COR-L47 (cell line): Measurements from ENCODE around the gene SEMA3C.
A peak's percentile ranks its signal among the peaks of the same experiment; 100 is the strongest.

ENCODE experiments used
- DNase-seq: peaks from one replicate; lab custom pipeline; 2025; lab: John Stamatoyannopoulos, UW

The SEMA3C gene

GRCh38 chr7:80885757-80886156 lies 33.1 kb downstream of the SEMA3C start:
- DNase-seq = peak; percentile 48

DNA sequence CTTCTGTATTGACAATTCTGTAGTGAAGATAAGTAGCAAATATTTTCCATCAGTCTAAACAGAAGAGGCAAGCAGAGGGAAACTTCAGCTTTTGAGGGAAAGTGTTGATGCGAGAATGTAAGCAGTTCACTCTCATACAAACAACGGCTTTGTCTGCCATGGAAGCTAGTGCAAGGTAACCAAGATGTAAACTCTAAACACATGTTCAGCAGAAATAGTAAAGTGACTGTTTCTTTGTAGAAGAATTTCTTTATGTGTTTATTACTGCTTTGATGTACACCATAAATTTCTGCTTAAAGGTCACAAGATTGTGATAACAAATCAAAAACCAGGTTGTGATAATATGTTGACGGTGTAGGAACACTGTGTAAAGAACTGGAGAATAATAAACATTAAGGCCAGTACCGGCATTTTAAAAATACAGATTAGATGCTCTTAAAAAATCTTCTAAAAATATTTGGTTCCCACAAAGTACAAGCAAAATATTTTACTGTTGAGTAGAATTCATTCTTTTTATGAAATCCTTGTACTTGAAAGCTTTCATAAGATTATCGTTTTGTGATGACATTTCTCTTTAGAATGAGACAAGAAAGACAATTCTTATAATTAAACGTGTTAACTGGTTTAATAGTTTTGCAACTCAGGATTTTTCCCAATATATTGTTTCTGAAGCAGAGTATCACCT lies 34.2 kb downstream of the SEMA3C start:
- DNase-seq = no peak

DNA sequence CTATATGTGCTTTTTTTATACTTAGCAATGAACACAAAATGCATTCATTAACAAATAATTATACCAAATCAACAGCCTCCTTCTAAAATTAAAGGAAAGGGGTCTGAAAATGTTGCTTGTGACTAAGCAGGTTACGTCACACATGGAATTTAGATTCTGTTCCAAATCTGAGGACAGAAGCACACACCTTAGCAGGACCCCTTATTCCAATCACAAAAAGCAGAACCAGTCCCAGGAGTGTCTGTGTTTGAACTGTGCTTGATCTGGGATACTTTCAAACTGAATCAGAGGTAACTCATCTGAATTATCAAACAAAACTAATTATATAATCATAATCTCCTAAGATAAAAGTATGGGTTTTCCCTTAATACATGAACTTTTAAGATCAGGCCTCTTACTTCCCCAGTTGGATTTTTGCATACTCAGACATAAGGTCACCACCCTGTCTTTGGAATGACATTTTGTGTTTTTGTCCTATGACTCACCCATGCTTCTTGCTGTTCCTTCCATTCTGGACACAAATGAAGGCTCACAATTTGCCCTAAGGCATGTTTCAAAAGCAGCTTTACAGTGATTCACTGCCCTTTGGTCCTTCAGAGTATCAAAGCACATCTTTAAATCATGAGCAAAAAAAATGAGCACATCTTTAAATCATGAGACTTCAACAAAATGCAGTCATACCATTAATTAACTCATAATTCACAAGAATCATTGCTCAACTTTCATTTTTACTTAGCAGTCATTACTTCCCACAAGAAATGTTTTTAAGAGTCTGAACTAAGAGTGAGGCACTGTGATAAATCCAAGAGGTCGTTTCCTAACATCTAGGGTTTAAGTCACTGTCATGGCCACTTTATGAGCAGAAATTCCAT lies 35.5 kb downstream of the SEMA3C start:
- DNase-seq = no peak

DNA sequence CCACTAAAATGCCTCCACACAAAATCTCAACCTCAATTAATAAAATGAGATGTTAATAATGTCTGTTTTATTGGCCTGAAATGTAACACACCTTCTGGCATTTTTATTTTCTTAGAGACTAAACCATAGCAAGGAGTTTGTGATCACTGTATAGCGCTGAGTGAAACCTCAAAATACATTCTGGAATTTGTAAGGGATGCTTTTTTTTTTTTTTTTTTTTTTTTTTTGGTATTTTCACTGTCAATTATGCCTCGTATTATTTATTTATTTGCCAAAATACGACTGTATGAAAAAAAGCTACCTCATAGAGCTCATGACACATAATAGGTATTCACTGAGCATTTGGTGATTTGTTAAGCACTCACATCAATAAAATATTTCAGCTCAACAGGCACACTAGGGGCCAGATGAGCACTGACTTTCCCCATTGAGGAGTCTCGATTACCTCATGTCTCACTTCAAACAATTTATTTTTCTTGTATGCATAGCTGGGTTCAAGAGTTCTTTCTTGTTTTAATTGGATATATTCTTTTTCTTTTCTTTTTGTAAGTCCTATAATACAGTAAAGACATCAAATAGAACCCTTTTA lies 36.5 kb downstream of the SEMA3C start:
- DNase-seq = no peak

DNA sequence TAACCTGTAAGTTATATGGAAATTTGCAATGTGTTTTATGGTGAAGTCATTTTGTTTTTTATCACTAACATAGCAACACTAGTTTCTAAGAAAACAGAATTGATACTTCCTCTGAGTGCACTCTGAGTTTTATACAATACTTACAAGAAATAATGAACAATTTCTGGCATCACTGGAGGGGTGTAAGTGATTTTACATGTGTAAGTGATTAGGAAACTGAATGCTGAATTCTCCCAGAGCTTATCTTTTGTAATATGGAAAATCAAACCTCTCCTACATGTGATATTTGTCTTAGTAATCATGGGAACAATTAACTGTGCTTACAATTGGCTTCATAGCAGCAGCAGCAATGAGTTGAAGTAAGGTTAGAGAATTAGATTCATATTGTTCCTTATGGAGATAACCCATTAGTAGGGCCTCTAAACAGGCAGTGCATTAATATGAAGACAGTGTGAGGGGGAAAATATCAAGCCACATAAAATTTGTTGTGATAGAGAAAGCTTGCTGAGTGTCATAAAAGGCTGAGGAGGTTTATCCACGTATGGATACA lies 37.4 kb downstream of the SEMA3C start:
- no peak for DNase-seq

GRCh38 chr7:80879849-80880248 lies 39.0 kb downstream of the SEMA3C start:
- no peak for DNase-seq

- no peak for DNase-seq
These were observed 41.9 kb downstream of the SEMA3C start for GRCh38 chr7:80876894-80877414.

DNA sequence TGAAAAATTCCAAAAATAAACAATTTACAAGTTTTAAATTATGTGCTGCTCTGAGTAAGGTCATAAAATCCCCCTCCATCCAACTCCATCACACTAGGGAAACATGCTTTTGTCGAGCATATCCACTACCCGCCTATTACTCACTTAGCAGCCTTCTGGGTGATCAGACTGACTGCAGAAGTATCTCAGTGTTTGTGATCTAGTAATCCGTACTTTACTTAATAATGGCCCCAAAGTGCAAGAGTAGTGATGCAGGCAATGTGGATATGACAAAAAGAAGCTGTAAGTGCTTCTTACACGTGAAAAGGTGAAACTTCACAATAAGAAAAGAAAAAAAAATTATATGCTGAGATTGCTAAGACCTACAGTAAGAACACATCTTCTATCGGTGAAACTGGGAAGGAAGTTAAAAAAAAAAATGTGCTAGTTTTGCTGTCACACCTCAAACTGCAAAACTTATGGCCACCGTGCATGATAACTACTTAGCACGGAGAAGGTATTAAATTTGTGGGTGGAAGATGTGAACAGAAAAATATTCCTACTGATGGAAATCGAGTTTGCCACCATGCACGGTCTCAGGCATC lies 43.2 kb downstream of the SEMA3C start:
- DNase-seq = no peak

GRCh38 chr7:80873140-80873539 lies 45.7 kb downstream of the SEMA3C start:
- DNase-seq = no peak

DNA sequence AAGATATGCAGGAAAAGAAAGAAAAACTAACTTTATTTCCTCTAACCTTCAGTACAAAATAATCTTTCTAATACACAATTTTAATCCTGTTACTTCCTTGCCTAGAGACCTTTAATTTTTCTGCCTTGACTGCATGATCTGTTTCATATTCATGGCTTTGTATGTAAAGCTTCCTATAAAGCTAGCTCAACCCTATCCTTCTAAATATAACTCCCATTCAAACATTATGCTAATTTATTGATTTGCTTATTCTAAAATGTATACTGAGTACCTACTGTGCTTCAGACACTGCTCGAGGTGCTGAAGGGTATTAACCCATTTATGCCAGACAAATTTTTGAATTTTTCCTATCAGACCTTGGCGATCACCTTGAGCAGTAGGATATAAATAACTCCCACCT lies 47.6 kb downstream of the SEMA3C start:
- DNase-seq = no peak

DNA sequence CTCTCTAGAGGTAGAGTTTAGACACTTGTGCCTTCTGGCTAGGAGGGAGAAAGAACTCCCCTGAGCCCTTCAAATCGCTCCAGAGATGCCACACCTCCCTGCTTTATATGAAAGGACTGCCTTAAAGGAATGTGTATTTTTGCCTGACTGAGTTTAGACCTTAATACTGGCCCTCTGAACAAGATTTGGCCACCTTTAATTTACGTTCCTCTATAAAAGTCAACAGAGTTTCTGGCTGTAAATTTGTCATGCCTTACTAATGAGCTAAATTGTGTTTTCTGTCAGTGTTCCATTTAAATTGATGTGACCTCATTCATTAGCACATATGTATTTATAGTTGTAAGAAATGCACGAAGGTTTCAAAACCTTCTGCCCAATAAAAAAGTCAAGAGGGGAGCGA lies 48.0 kb downstream of the SEMA3C start:
- DNase-seq = no peak

DNA sequence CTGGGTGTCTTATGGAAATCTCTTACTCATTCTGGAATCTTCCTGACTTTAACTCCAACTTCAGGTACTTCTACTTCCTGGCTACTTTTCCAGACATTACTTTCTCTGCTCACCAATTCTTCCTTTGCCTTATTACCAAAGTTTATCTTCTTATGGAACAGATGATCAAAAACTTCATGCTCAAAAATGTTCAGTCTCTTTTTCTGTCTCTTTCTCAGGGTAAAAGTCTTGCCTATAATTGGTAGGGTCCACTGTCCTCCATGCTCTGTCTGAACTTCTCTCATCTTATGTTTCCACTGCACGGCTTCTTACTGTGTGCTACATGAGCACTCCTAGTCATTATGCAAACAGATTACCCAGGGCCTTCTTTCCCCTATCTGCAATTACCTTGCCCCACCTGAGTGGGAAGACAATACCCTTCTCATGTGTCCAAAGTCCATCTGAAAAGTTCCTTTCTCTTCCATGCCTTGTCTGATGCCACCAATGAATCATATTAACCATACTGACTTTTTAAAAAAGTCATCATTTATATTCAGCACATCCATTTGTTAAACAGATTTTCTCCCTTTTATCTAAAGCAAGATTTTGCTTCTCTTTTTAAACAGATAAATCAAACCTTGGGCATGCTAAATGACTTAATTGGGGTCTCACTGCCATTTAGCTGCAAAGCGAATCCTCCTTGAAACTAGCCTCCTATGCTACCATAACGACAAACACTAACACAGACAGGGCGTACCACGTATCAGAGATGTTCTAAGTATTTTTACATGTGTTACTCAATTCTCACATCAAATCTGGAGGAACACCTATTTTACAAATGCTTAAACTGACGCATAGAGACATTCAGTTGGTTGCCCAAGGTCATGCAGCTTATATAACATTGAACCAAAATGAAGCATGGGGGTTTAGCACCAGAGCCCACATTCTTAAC lies 48.8 kb downstream of the SEMA3C start:
- no peak for DNase-seq

- DNase-seq = no peak
These were observed 49.6 kb downstream of the SEMA3C start for GRCh38 chr7:80869106-80869784.

DNA sequence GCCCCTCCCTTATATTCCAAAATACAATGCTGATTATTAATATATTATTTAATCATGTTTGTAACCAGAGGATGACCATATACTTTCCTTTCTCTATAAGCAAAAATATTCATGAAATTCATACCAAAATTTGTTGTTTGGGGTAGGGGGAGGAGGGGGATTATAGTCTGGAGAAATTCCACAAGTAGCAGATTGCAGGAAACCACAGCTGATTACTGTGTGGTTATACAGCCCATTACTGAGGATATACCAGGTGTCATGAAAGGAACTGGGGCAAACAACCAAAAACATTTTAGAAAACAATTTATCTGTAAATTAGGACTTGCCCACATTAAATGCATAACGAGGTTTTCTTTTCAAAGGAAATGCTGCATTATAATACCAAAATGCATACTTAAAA lies 50.3 kb downstream of the SEMA3C start:
- DNase-seq = no peak

GRCh38 chr7:80860554-80860953 lies 58.3 kb downstream of the SEMA3C start:
- no peak for DNase-seq

GRCh38 chr7:80859272-80859970 lies 59.4 kb downstream of the SEMA3C start:
- no peak for DNase-seq

GRCh38 chr7:80858141-80858903 lies 60.5 kb downstream of the SEMA3C start:
- DNase-seq = no peak

DNA sequence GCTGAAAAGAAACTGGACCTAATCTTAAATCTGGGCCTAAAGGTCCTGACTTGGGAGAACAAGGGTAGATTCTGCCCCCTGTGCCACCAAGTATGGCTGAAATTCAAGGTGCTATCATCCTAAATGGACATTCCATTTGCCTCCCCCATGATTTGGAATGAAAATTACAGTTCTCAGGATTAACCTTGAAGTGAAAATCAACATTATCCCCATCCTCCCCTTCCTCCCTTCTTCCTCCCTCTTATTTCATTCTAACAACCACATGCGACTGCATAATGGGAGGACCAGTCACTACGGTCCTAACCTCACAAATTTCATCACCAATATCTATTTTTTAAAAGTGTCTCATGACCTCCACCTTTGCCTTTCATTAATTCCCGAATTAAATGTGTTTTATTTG lies 62.1 kb downstream of the SEMA3C start:
- no peak for DNase-seq

DNA sequence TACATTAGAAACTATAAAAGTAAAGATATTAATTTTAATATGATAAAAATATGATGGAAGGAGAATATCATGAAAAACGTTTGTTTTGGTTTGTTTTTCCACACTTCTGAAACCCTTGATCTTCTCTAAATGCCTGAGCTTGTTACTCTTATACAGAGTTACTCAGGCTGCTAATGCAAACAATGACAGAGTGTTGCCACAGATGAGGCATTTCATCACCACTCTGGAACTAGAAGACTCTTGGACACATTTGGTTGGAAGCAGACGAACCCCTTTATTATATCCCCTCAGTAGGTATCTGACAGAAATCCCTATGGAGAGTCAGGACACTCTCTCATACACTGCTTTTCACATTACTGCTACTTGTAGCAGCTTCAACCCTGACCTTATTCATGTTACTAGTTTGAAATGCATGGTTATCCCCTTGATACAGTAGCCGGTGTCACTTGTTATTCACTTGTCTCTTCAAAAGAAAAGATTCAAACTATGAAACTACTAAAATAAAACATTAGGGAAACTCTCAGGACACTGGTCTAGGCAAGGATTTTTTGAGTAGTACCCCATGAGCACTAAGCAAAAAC lies 66.9 kb downstream of the SEMA3C start:
- DNase-seq = no peak
